Natural killer cell treated with Interleukin-12 subunit alpha and Interleukin-12 subunit beta and Interleukin-15 and Interleukin-18, amount 100 ng/mL, for 72 hours (primary cell): ENCODE data around the gene C19orf47. TPM values are rescaled to one million over a fixed set of nuclear protein-coding genes. Genes with fewer than 3 reads are reported as not detected.

Source experiments
- ATAC-seq, 2 donors: fragments of 150-1000 bp; cut with Tn5 transposase in 1 of 2; sonication (Bioruptor Pico), chemical (Tn5 transposase) in 1 of 2; 2 replicates each; pipeline ENCODE4 v1.10.0; 2021
- DNase-seq: peaks from one replicate; pipeline ENCODE4 v3.0.0; 2022; ENCODE audit warnings: low spot score
- H3K27ac Mint-ChIP-seq, 2 donors: 1 replicate in 1 of 2; 2 replicates in 1 of 2; pipeline ENCODE4 v1.8.0; 2022; ENCODE audit warnings: mixed read lengths in 2 of 2, mild to moderate bottlenecking in 1 of 2, moderate library complexity in 1 of 2
- H3K27me3 Mint-ChIP-seq, 2 donors: 1 replicate in 1 of 2; 2 replicates in 1 of 2; pipeline ENCODE4 v1.8.0; 2022; ENCODE audit warnings: mixed read lengths in 2 of 2
- H3K36me3 Mint-ChIP-seq: one replicate; pipeline ENCODE4 v1.8.0; 2022; ENCODE audit warnings: mixed read lengths
- H3K4me1 Mint-ChIP-seq, 2 donors: 1 replicate in 1 of 2; 2 replicates in 1 of 2; pipeline ENCODE4 v1.8.0; 2022; ENCODE audit warnings: low read depth in 2 of 2, mixed read lengths in 2 of 2, mild to moderate bottlenecking in 1 of 2
- H3K4me3 Mint-ChIP-seq: one replicate; pipeline ENCODE4 v1.8.0; 2022; ENCODE audit warnings: mixed read lengths
- H3K9me3 Mint-ChIP-seq: 2 replicates; pipeline ENCODE4 v1.8.0; 2022; ENCODE audit warnings: mixed read lengths
- total RNA-seq, 2 donors: library from RNA; stranded (reverse); gene quantifications; one replicate each; pipeline ENCODE4 v1.2.3, GENCODE V29; 2022

C19orf47 gene, protein sequence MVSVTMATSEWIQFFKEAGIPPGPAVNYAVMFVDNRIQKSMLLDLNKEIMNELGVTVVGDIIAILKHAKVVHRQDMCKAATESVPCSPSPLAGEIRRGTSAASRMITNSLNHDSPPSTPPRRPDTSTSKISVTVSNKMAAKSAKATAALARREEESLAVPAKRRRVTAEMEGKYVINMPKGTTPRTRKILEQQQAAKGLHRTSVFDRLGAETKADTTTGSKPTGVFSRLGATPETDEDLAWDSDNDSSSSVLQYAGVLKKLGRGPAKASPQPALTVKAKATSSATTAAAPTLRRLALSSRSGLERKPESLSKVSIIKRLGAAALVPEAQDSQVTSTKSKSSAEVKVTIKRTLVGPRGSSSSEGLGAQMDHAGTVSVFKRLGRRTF
- total RNA-seq: 10 to 100 TPM; 18.1 to 33.5 TPM

DNA sequence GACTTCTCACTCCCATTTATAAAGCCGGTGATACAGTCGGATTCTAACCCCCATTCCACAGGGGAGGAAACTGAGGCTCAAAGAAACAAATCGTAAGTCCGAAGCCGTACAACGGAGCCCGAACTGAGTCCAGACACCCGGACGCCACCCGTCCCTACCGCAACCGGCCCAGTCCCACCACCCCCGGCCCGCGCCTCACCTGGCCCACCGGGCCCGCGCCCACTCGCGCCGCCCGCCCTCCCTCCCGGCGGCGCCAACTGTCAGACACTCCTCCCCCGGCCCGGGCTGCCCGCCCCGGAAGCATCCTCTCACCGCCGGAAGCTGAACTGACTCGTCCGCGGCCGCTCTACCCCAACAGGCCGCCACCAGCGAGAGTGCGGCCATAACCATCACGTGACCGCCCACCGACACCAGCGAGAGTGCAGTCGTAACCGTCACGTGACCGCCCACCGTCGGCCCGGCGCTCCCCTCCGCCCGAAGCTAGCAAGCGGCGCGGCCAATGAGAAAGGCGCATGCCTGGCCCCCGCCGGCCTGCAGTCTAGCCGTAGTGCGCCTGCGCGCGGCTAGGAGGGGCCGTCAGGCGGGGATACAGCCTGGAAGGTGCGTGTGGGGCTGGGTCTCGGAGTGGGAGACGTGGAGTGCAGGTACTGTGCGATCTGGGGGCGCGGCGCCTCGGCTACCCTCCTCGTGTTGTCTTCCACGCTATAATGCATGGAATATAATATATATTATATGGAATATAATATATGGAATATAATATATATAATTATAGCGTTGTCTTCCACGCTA is at the start of gene C19orf47, which contains the start of gene PLD3:
TSS of gene C19orf47 (minus strand) at position 273 of the 789 bp plus-strand sequence. CDS start 6,540 bp downstream, outside the sequence.
TSS of gene PLD3 (plus strand) at position 571 of the 789 bp plus-strand sequence. CDS start 17,789 bp downstream, outside the sequence.
- peaks cover 26 to 27% of the 10 kb centered on the region in 2 donors for H3K4me1 Mint-ChIP-seq
- H3K27ac Mint-ChIP-seq: peak within 1 kb of the TSS; percentile 51 to 87
- H3K36me3 Mint-ChIP-seq: no peaks in the 10 kb centered on the region
- peak; percentile 100 for DNase-seq
- H3K4me3 Mint-ChIP-seq: peak within 1 kb of the TSS; percentile 93
- no peaks in the 10 kb centered on the region for H3K27me3 Mint-ChIP-seq
- ATAC-seq: peak; percentile 98
- no peaks in the 10 kb centered on the region for H3K9me3 Mint-ChIP-seq

GRCh38 chr19:40397568-40397906 is 49.3 kb upstream of the C19orf47 start:
- DNase-seq (no peak), ATAC-seq (no peak)
- H3K27me3 Mint-ChIP-seq: peaks cover 0 to 3% of the 10 kb centered on the region in 2 donors
- H3K4me3 Mint-ChIP-seq: no peak overlapping the region
- H3K4me1 Mint-ChIP-seq: peaks cover 7% of the 10 kb centered on the region in 2 donors
- no peak overlapping the region for H3K27ac Mint-ChIP-seq
- H3K36me3 Mint-ChIP-seq: no peaks in the 10 kb centered on the region
- H3K9me3 Mint-ChIP-seq: no peaks in the 10 kb centered on the region

GRCh38 chr19:40396886-40397567 is 48.8 kb upstream of the C19orf47 start:
- ATAC-seq: no peak
- no peaks in the 10 kb centered on the region for H3K36me3 Mint-ChIP-seq
- peaks cover 0 to 3% of the 10 kb centered on the region in 2 donors for H3K27me3 Mint-ChIP-seq
- H3K4me3 Mint-ChIP-seq: no peak overlapping the region
- H3K4me1 Mint-ChIP-seq: peaks cover 7 to 10% of the 10 kb centered on the region in 2 donors
- H3K27ac Mint-ChIP-seq: no peak overlapping the region
- DNase-seq: no peak
- no peaks in the 10 kb centered on the region for H3K9me3 Mint-ChIP-seq

- ATAC-seq (no peak), DNase-seq (no peak)
- Mint-ChIP-seq H3K27me3 (peaks cover 0 to 3% of the 10 kb centered on the region in 2 donors), H3K27ac (no peak overlapping the region), H3K4me3 (no peak overlapping the region), H3K9me3 (no peaks in the 10 kb centered on the region), H3K36me3 (no peaks in the 10 kb centered on the region), H3K4me1 (peaks cover 7 to 10% of the 10 kb centered on the region in 2 donors)
These were observed 47.8 kb upstream of the C19orf47 start for GRCh38 chr19:40395956-40396355.

DNA sequence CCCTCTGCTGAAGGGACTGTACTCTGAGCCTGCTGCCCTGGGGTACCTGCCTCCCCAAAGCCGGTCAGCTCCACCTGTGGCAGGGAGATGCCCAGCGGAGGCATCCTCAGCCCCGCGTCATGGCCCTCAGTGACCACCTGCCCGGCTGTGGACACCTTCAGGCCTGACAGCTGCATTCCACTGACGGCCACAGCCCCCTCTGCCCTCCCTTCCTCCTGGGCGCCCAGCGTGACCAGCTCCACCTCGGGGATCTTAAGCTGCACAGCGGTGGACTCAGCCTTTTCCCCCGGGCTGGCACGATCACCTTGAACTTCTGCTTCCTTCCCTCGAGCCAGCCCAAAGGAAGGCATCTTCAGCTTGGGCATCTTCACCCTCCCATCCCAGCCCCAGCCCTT is 46.6 kb upstream of the C19orf47 start:
- H3K4me3 Mint-ChIP-seq: no peak overlapping the region
- DNase-seq: no peak
- ATAC-seq: no peak

DNA sequence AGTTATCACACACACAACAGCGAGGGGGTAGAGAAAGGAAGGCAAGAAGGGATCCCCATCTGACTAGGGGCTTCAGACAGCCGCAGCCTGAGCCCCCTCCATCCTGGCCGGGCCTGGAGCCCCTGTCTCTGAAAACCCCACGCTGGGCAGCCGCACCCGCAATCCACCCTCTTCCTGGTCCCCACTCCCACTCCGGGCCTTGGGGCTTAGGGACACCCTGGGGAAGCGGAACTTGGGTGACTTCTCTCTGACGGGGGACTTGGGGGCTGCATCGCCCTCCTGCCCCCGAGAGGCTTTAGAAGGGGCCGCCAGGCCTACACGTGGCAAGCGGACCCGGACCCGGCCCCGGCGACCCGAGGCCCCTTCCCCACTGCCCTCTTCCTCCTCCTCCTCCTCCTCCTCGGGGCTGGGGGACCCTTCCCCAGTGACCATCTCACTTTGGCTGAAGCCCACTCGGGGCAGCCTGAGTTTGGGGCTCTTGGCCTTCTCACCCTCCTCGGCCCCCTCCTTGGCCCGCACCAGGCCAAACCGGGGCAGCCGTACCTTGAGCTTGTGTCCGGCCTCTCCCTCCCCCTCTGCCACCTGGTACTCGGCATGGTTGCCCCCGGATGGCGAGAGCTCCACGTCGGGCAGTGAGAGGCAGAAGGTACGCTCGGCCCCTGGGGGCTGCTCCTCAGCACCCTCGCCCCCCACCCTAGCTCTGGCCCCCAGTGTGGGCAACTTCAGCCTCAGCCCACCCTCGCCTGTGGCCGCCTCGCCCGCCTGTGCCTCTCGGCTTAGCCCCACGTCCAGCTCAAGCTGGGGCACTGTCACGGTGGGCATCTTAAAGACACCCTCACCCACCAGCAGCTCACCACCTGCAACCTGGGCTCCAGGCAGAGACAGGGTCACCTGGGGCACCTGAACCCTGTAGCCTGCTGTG is 46.0 kb upstream of the C19orf47 start:
- Mint-ChIP-seq H3K4me1 (peaks cover 3 to 7% of the 10 kb centered on the region in 2 donors), H3K36me3 (no peaks in the 10 kb centered on the region)

More for the DNA sequence above, 46.6 kb upstream of the C19orf47 start:
- Mint-ChIP-seq H3K27me3 (peaks cover 0 to 3% of the 10 kb centered on the region in 2 donors), H3K36me3 (no peaks in the 10 kb centered on the region), H3K27ac (no peak overlapping the region), H3K4me1 (peaks cover 7 to 10% of the 10 kb centered on the region in 2 donors), H3K9me3 (no peaks in the 10 kb centered on the region)

DNA sequence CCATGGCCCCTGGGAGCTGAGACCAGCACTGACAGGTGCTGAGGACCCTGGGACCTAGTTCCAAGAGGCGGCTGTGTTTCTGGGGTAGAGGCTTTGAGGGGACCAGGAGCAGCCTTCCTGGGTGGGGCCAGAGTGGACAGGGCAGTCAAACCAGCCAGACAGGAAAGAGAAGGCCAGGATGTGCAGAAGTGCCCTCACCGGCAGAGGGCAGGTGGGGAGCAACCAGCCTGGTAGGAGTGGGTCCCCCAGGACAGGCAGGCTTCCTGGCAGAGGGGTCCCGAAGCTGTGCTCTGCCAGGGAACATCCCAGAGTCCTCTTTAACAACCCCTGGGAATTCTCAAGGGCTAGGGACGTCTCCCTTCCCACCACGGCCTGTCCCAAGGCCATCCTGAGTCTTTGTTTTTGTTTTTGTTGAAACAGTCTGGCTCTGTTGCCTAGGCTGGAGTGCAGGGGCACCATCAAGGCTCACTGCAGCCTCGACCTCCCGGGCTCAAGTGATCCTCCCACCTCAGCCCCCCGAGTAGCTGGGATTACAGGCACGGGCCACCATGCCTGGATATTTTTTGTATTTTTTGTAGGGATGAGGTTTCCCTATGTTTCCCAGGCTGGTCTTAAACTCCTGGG is 44.8 kb upstream of the C19orf47 start:
- no peaks in the 10 kb centered on the region for H3K36me3 Mint-ChIP-seq
- DNase-seq: no peak
- H3K4me3 Mint-ChIP-seq: no peak overlapping the region
- H3K27me3 Mint-ChIP-seq: no peaks in the 10 kb centered on the region
- peak in 1 of 2 donors; percentile 22 for ATAC-seq
- H3K27ac Mint-ChIP-seq: no peak overlapping the region
- peaks cover 0 to 3% of the 10 kb centered on the region in 2 donors for H3K4me1 Mint-ChIP-seq
- H3K9me3 Mint-ChIP-seq: no peaks in the 10 kb centered on the region

More for the DNA sequence above, 46.0 kb upstream of the C19orf47 start:
- peaks cover 0 to 2% of the 10 kb centered on the region in 2 donors for H3K27me3 Mint-ChIP-seq
- no peak overlapping the region for H3K27ac Mint-ChIP-seq
- no peaks in the 10 kb centered on the region for H3K9me3 Mint-ChIP-seq
- ATAC-seq (no peak), DNase-seq (no peak)
- H3K4me3 Mint-ChIP-seq: no peak overlapping the region

DNA sequence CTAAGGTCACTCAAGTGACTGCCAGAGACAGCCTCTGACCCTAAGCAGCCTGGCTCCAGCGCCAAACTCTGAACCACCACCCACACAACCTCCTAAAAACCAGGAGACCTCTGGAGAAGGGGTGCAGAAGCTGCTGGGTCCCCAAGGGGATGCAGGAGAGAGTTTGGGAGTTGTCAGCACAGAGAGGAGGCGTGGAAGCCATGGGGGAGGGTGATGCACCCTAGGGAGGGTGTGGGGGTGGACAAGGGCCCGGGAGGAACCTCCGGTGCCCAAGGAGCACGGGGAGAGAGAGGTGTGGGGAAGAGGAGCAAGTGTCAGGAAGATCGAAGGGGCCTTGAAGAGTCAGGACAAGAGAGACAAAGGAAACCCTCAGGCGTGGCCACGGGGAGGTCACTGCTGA is 43.9 kb upstream of the C19orf47 start:
- no peak overlapping the region for H3K4me3 Mint-ChIP-seq

GRCh38 chr19:40390084-40390742 is 42.0 kb upstream of the C19orf47 start, which contains the start of gene HIPK4:
Gene HIPK4, minus strand, starts transcription at chr19:40390181. Its CDS starts 279 bp downstream, at chr19:40389902.
- no peaks in the 10 kb centered on the region for H3K36me3 Mint-ChIP-seq
- peak within 1 kb of the TSS in 1 of 2 donors; percentile 54 for H3K27ac Mint-ChIP-seq
- DNase-seq: no peak

More for the DNA sequence above, 43.9 kb upstream of the C19orf47 start:
- DNase-seq (no peak), ATAC-seq (no peak)
- Mint-ChIP-seq H3K27me3 (no peaks in the 10 kb centered on the region), H3K27ac (no peak overlapping the region), H3K4me1 (peaks cover 0 to 3% of the 10 kb centered on the region in 2 donors), H3K9me3 (no peaks in the 10 kb centered on the region), H3K36me3 (no peaks in the 10 kb centered on the region)

GRCh38 chr19:40389404-40390083 is 41.3 kb upstream of the C19orf47 start:
- no peak for ATAC-seq
- Mint-ChIP-seq H3K36me3 (no peaks in the 10 kb centered on the region), H3K4me1 (peaks cover 0 to 7% of the 10 kb centered on the region in 2 donors), H3K27me3 (no peaks in the 10 kb centered on the region), H3K9me3 (no peaks in the 10 kb centered on the region), H3K27ac (no peak overlapping the region), H3K4me3 (no peak overlapping the region)
- DNase-seq: no peak

More at GRCh38 chr19:40390084-40390742, 42.0 kb upstream of the C19orf47 start, which contains the start of gene HIPK4:
- no peak within 1 kb of the TSS for H3K4me3 Mint-ChIP-seq
- peaks cover 0 to 5% of the 10 kb centered on the region in 2 donors for H3K4me1 Mint-ChIP-seq
- no peak for ATAC-seq
- no peaks in the 10 kb centered on the region for H3K27me3 Mint-ChIP-seq
- H3K9me3 Mint-ChIP-seq: no peaks in the 10 kb centered on the region

GRCh38 chr19:40388481-40388880 is 40.3 kb upstream of the C19orf47 start:
- DNase-seq (no peak), ATAC-seq (no peak)
- H3K27me3 Mint-ChIP-seq: no peaks in the 10 kb centered on the region
- no peaks in the 10 kb centered on the region for H3K9me3 Mint-ChIP-seq
- H3K36me3 Mint-ChIP-seq: no peaks in the 10 kb centered on the region
- peaks cover 0 to 7% of the 10 kb centered on the region in 2 donors for H3K4me1 Mint-ChIP-seq
- H3K4me3 Mint-ChIP-seq: no peak overlapping the region
- H3K27ac Mint-ChIP-seq: no peak overlapping the region
